GM12878 (cell line): ENCODE measurements around the gene PLVAP. TPM values are rescaled to one million over a fixed set of nuclear protein-coding genes. Genes with fewer than 3 reads are reported as not detected.

ENCODE experiments used
- EP300 ChIP-seq, 2 experiments: fragments of 150-350 bp in 1 of 2; IDR thresholded peaks; 2 replicates each; pipeline ENCODE4 v1.6.1; 2011 to 2012; ENCODE audit warnings: low read depth in 2 of 2, low read length in 2 of 2, borderline replicate concordance in 1 of 2, improper control_type of control experiment in 1 of 2, inconsistent platforms in 1 of 2; ENCODE audit not compliant: control insufficient read depth in 1 of 2
- ETV6 ChIP-seq, 2 experiments: fragments of 450-650 bp in 1 of 2; IDR thresholded peaks in 1 of 2; conservative IDR thresholded peaks in 1 of 2; 2 replicates each; pipeline ENCODE4 v1.6.1; 2014; ENCODE audit warnings: antibody characterized with exemption in 1 of 2, borderline replicate concordance in 1 of 2, low read depth in 1 of 2, mild to moderate bottlenecking in 1 of 2, moderate library complexity in 1 of 2
- IKZF2 ChIP-seq, 2 experiments: fragments of 450-650 bp; IDR thresholded peaks; 2 replicates each; pipeline ENCODE4 v1.6.1; 2017; ENCODE audit warnings: mild to moderate bottlenecking in 2 of 2, moderate library complexity in 2 of 2
- KLF5 ChIP-seq: fragments of 450-650 bp; IDR thresholded peaks from 2 replicates; pipeline ENCODE4 v1.6.1; 2014; ENCODE audit warnings: mild to moderate bottlenecking; ENCODE audit not compliant: partially characterized antibody
- MXI1 ChIP-seq: fragments of 150-350 bp; IDR thresholded peaks from 2 replicates; pipeline ENCODE4 v1.6.1; 2011; ENCODE audit warnings: low read depth, mild to moderate bottlenecking, inconsistent platforms, low read length, improper control_type of control experiment
- MYB ChIP-seq: fragments of 150-350 bp; IDR thresholded peaks from 2 replicates; pipeline ENCODE4 v1.6.1; 2014; ENCODE audit warnings: mild to moderate bottlenecking, low read depth, low read length, borderline replicate concordance
- MYC ChIP-seq: IDR thresholded peaks from 2 replicates; pipeline ENCODE4 v1.6.1; 2011; ENCODE audit warnings: mild to moderate bottlenecking, low read length, moderate library complexity, inconsistent platforms; ENCODE audit not compliant: insufficient read depth, insufficient replicate concordance, insufficient read length, severe bottlenecking
- NR2C1 ChIP-seq: fragments of 450-650 bp; IDR thresholded peaks from 2 replicates; pipeline ENCODE4 v1.6.1; 2017; ENCODE audit warnings: antibody characterized with exemption, mild to moderate bottlenecking, moderate library complexity
- PAX8 ChIP-seq: fragments of 450-650 bp; IDR thresholded peaks from 2 replicates; pipeline ENCODE4 v1.6.1; 2017; ENCODE audit warnings: mild to moderate bottlenecking, moderate library complexity
- RCOR1 ChIP-seq: conservative IDR thresholded peaks from 2 replicates; pipeline ENCODE4 v1.6.1; 2012; ENCODE audit warnings: low read depth, low read length, improper control_type of control experiment
- ZNF207 ChIP-seq: fragments of 450-650 bp; IDR thresholded peaks from 2 replicates; pipeline ENCODE4 v1.6.1; 2014; ENCODE audit warnings: antibody characterized with exemption, mild to moderate bottlenecking, borderline replicate concordance
- polyA plus RNA-seq, 11 experiments: library from polyadenylated mRNA; depleted of rRNA in 4 of 11; unstranded in 6 of 11; stranded (reverse) in 5 of 11; fragments of >200 nt; fragmentation: Nextera tagmentation in 4 of 11; fragmentation: Illumina TruSeq in 1 of 11; extraction: Ambion mirVana in 4 of 11; extraction: Trizol in 1 of 11; gene quantifications; 1 replicate in 1 of 11; 2 replicates in 10 of 11; pipeline versions ENCODE4 v1.2.1 to v1.2.3, GENCODE V29; 2011 to 2016; ENCODE audit warnings: inconsistent platforms in 2 of 11, missing spikeins in 2 of 11, low read depth in 1 of 11
- total RNA-seq, 4 experiments: library from RNA; depleted of rRNA in 3 of 4; stranded (reverse); fragments of >200 nt in 3 of 4; fragmentation: Illumina TruSeq in 1 of 4; extraction: Trizol in 1 of 4; gene quantifications; 2 replicates each; pipeline versions ENCODE4 v1.2.1 to v1.2.3, GENCODE V29; 2013 to 2021
- TF ChIP-seq, protein P1 (sequence below): fragments of 450-650 bp; IDR thresholded peaks from 2 replicates; pipeline ENCODE4 v1.6.1; 2017; ENCODE audit warnings: mild to moderate bottlenecking, low read depth, inconsistent platforms; ENCODE audit not compliant: poor library complexity, severe bottlenecking
- TF ChIP-seq, protein P2 (sequence below): fragments of 450-650 bp; IDR thresholded peaks from 2 replicates; pipeline ENCODE4 v1.6.1; 2017; ENCODE audit warnings: antibody characterized with exemption, mild to moderate bottlenecking, moderate library complexity
- TF ChIP-seq, protein P3 (sequence below): fragments of 450-650 bp; IDR thresholded peaks from 2 replicates; pipeline ENCODE4 v1.6.1; 2017; ENCODE audit warnings: mild to moderate bottlenecking, moderate library complexity
- TF ChIP-seq, protein P4 (sequence below): fragments of 450-650 bp; formaldehyde crosslinking; IDR thresholded peaks from 2 replicates; pipeline ENCODE4 v1.5.0; 2022; ENCODE audit warnings: mild to moderate bottlenecking, missing genetic modification characterization

Gene PLVAP
- total and polyA plus RNA-seq, 10 of the 15 experiments (the other 5 are each of a cell fraction or from before 2014, with no cell fraction given): 0.03 to 0.54 (median 0.06) TPM; not detected in 4

DNA sequence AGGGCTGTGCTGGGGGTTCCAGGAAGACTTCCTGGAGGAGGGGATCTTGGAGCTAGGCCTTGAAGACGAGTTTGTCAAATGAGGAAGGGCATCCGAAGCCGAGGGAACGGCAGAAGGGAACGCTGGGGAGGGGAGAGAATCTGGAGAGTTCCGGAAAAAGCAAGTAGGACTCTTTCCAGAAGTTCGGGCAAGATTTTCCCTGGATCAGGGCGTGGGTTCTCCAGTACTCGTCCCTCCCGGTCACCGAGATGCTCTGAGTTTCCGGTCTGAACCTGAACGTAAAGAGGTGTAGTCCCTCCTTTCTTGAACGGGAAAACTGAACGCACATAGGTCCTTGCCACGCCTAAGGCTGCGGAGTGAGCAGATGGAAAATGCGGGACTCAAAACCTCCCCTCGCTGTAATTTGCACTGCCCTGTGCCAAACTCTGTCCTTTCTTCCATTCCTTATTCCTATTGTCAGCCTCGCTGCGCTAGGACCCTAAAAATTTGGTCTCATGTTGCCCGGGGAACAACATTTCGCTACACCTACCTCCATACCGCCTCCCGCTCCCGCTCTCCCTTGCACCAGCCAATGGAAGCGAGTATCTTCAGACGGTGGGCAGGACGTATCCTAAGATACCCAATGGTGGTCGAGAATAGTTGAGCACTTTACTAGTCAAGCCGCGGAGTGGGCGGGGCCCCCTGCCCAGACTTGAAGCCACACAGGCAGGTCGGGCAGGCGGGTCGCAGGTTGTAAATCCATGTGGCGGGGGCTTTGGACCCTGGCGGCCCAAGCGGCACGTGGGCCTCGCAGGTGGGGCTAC lies 40.1 kb downstream of the PLVAP start, which contains the start of gene GTPBP3 (continued):
- TF ChIP-seq, protein P1, sequence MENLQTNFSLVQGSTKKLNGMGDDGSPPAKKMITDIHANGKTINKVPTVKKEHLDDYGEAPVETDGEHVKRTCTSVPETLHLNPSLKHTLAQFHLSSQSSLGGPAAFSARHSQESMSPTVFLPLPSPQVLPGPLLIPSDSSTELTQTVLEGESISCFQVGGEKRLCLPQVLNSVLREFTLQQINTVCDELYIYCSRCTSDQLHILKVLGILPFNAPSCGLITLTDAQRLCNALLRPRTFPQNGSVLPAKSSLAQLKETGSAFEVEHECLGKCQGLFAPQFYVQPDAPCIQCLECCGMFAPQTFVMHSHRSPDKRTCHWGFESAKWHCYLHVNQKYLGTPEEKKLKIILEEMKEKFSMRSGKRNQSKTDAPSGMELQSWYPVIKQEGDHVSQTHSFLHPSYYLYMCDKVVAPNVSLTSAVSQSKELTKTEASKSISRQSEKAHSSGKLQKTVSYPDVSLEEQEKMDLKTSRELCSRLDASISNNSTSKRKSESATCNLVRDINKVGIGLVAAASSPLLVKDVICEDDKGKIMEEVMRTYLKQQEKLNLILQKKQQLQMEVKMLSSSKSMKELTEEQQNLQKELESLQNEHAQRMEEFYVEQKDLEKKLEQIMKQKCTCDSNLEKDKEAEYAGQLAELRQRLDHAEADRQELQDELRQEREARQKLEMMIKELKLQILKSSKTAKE: peak; percentile 85
- TF ChIP-seq NR2C1: peak; percentile 81
- no peak for TF ChIP-seq EP300 (IDR thresholded peaks at IDR 0.05; ENCODE audit: borderline replicate concordance in 1 of 2, control insufficient read depth in 1 of 2, low read depth in 2 of 2, low read length in 2 of 2)
- peak; percentile 82 for TF ChIP-seq MYC
- no peak for TF ChIP-seq ETV6 (conservative IDR thresholded peaks at IDR 0.05 in 1 of 2, IDR thresholded peaks at IDR 0.05 in 1 of 2; ENCODE audit: borderline replicate concordance in 1 of 2, low read depth in 1 of 2)
- TF ChIP-seq, protein P2, sequence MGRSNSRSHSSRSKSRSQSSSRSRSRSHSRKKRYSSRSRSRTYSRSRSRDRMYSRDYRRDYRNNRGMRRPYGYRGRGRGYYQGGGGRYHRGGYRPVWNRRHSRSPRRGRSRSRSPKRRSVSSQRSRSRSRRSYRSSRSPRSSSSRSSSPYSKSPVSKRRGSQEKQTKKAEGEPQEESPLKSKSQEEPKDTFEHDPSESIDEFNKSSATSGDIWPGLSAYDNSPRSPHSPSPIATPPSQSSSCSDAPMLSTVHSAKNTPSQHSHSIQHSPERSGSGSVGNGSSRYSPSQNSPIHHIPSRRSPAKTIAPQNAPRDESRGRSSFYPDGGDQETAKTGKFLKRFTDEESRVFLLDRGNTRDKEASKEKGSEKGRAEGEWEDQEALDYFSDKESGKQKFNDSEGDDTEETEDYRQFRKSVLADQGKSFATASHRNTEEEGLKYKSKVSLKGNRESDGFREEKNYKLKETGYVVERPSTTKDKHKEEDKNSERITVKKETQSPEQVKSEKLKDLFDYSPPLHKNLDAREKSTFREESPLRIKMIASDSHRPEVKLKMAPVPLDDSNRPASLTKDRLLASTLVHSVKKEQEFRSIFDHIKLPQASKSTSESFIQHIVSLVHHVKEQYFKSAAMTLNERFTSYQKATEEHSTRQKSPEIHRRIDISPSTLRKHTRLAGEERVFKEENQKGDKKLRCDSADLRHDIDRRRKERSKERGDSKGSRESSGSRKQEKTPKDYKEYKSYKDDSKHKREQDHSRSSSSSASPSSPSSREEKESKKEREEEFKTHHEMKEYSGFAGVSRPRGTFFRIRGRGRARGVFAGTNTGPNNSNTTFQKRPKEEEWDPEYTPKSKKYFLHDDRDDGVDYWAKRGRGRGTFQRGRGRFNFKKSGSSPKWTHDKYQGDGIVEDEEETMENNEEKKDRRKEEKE: no peak
- TF ChIP-seq ZNF207: peak; percentile 86; the same call in 1 of the 2 replicates
- TF ChIP-seq, protein P3, sequence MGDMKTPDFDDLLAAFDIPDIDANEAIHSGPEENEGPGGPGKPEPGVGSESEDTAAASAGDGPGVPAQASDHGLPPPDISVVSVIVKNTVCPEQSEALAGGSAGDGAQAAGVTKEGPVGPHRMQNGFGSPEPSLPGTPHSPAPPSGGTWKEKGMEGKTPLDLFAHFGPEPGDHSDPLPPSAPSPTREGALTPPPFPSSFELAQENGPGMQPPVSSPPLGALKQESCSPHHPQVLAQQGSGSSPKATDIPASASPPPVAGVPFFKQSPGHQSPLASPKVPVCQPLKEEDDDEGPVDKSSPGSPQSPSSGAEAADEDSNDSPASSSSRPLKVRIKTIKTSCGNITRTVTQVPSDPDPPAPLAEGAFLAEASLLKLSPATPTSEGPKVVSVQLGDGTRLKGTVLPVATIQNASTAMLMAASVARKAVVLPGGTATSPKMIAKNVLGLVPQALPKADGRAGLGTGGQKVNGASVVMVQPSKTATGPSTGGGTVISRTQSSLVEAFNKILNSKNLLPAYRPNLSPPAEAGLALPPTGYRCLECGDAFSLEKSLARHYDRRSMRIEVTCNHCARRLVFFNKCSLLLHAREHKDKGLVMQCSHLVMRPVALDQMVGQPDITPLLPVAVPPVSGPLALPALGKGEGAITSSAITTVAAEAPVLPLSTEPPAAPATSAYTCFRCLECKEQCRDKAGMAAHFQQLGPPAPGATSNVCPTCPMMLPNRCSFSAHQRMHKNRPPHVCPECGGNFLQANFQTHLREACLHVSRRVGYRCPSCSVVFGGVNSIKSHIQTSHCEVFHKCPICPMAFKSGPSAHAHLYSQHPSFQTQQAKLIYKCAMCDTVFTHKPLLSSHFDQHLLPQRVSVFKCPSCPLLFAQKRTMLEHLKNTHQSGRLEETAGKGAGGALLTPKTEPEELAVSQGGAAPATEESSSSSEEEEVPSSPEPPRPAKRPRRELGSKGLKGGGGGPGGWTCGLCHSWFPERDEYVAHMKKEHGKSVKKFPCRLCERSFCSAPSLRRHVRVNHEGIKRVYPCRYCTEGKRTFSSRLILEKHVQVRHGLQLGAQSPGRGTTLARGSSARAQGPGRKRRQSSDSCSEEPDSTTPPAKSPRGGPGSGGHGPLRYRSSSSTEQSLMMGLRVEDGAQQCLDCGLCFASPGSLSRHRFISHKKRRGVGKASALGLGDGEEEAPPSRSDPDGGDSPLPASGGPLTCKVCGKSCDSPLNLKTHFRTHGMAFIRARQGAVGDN: no peak
- TF ChIP-seq, protein P4, sequence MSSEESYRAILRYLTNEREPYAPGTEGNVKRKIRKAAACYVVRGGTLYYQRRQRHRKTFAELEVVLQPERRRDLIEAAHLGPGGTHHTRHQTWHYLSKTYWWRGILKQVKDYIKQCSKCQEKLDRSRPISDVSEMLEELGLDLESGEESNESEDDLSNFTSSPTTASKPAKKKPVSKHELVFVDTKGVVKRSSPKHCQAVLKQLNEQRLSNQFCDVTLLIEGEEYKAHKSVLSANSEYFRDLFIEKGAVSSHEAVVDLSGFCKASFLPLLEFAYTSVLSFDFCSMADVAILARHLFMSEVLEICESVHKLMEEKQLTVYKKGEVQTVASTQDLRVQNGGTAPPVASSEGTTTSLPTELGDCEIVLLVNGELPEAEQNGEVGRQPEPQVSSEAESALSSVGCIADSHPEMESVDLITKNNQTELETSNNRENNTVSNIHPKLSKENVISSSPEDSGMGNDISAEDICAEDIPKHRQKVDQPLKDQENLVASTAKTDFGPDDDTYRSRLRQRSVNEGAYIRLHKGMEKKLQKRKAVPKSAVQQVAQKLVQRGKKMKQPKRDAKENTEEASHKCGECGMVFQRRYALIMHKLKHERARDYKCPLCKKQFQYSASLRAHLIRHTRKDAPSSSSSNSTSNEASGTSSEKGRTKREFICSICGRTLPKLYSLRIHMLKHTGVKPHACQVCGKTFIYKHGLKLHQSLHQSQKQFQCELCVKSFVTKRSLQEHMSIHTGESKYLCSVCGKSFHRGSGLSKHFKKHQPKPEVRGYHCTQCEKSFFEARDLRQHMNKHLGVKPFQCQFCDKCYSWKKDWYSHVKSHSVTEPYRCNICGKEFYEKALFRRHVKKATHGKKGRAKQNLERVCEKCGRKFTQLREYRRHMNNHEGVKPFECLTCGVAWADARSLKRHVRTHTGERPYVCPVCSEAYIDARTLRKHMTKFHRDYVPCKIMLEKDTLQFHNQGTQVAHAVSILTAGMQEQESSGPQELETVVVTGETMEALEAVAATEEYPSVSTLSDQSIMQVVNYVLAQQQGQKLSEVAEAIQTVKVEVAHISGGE: peak; percentile 92
- no peak for TF ChIP-seq PAX8
- TF ChIP-seq MXI1: peak; percentile 41
- no peak for TF ChIP-seq RCOR1
- TF ChIP-seq KLF5: no peak
- TF ChIP-seq IKZF2 (IDR thresholded peaks at IDR 0.05): peak; percentile 96 to 97
- no peak for TF ChIP-seq MYB
